ENCODE measurements around the gene SLC37A1.
"Not testable (repeated sequence)": the region's sequence is repeated elsewhere in the genome, so short reads cannot be mapped to it uniquely, and the experiment has no call there.

Gene SLC37A1

GRCh38 chr21:42622284-42622683 lies 108.6 kb downstream of the SLC37A1 start:
- DNase-seq, result no peak

- no peak for DNase-seq
Measured at GRCh38 chr21:42623694-42624093, 110.0 kb downstream of the SLC37A1 start.

GRCh38 chr21:42624095-42624790 lies 110.6 kb downstream of the SLC37A1 start:
- DNase-seq, result no peak

- no peak for DNase-seq
Measured at GRCh38 chr21:42624936-42625335, 111.3 kb downstream of the SLC37A1 start.

GRCh38 chr21:42626171-42626570 lies 112.5 kb downstream of the SLC37A1 start:
- DNase-seq, result no peak

GRCh38 chr21:42627527-42628289 lies 114.1 kb downstream of the SLC37A1 start:
- no peak for DNase-seq

GRCh38 chr21:42628466-42629061 lies 114.9 kb downstream of the SLC37A1 start:
- DNase-seq, result not testable (repeated sequence)

- no peak for DNase-seq
Measured at GRCh38 chr21:42629933-42630589, 116.4 kb downstream of the SLC37A1 start.

GRCh38 chr21:42630626-42631025 lies 117.0 kb downstream of the SLC37A1 start:
- no peak for DNase-seq

Data from bone marrow (tissue), 2 donors.